ENCODE measurements around the gene CLEC14A.

DNA sequence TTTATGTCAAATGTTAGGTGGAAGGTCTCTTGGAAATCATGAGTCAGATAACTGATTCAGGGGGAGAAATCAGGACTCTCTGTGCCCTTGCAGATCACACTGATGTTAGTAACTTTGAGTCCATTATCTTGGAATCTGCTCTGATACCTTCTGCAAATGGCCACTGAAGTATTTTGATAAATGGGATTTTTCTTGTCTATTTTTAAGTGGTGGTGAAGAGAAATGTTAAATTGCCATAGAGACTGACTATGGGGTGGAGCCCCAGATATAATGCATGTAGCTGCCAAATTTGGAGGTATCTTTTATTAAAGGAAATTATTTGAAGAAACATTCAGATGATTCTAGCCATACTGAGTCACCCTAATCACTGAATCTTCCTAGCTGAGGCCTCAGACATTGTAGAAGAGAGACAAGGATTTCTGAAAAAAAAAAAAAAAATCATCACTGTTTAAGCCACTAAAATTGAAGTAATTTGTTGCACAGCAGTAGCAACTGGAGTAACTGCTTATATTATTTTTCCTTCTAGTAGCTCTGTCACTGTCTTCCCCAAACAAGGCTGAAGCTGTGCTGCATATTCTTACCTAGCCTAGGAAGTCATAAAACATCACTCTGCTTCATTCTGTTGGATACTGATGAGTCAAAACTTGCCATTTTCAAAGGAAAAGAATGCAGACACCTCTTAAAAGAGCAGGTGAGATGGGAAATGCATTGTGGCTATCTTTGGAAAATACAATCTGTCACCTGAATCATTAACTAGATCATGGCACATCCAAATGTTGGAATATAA is 36.0 kb upstream of the CLEC14A start:
- TF ChIP-seq POLR2A (IDR thresholded peaks at IDR 0.05) = no peak
- TF ChIP-seq, protein P1, sequence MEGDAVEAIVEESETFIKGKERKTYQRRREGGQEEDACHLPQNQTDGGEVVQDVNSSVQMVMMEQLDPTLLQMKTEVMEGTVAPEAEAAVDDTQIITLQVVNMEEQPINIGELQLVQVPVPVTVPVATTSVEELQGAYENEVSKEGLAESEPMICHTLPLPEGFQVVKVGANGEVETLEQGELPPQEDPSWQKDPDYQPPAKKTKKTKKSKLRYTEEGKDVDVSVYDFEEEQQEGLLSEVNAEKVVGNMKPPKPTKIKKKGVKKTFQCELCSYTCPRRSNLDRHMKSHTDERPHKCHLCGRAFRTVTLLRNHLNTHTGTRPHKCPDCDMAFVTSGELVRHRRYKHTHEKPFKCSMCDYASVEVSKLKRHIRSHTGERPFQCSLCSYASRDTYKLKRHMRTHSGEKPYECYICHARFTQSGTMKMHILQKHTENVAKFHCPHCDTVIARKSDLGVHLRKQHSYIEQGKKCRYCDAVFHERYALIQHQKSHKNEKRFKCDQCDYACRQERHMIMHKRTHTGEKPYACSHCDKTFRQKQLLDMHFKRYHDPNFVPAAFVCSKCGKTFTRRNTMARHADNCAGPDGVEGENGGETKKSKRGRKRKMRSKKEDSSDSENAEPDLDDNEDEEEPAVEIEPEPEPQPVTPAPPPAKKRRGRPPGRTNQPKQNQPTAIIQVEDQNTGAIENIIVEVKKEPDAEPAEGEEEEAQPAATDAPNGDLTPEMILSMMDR (IDR thresholded peaks at IDR 0.05) = no peak

All from right lobe of liver (tissue), 4 donors.